WI38 (cell line): ENCODE results near the gene ACVRL1.

Experiments used
- H3K4me3 ChIP-seq: 2 replicates; pipeline ENCODE4 v1.5.1; 2011; ENCODE audit warnings: low read depth, mild to moderate bottlenecking, control low read depth, low read length
- TF ChIP-seq, protein P1 (sequence below): IDR thresholded peaks from 2 replicates; pipeline ENCODE4 v1.5.1; 2012; ENCODE audit warnings: low read depth, mild to moderate bottlenecking, control low read depth, low read length

The ACVRL1 gene

DNA sequence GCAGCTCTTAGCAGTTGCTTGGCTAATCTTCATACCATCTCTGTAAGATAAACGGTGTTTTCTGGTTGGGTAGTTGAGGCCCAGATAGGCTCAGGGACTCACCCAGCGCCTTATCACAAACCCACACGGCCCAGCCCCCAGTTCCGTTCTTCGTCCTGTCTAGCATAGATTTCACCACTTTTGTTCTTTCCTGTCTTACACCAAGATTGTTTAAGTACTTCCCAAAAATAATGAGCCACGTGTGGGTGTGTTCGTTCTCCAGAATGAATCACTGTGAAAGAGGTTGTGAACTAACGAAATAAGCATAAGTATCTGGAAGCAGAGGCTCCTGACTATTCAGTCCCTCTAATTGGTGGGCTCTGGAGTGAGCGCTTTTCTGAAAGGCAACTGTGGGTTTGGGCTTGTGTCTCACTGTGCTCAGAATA, 65.6 kb downstream of the ACVRL1 start:
- TF ChIP-seq, protein P1, sequence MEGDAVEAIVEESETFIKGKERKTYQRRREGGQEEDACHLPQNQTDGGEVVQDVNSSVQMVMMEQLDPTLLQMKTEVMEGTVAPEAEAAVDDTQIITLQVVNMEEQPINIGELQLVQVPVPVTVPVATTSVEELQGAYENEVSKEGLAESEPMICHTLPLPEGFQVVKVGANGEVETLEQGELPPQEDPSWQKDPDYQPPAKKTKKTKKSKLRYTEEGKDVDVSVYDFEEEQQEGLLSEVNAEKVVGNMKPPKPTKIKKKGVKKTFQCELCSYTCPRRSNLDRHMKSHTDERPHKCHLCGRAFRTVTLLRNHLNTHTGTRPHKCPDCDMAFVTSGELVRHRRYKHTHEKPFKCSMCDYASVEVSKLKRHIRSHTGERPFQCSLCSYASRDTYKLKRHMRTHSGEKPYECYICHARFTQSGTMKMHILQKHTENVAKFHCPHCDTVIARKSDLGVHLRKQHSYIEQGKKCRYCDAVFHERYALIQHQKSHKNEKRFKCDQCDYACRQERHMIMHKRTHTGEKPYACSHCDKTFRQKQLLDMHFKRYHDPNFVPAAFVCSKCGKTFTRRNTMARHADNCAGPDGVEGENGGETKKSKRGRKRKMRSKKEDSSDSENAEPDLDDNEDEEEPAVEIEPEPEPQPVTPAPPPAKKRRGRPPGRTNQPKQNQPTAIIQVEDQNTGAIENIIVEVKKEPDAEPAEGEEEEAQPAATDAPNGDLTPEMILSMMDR: no peak
- H3K4me3 ChIP-seq: no peak overlapping the region
